ENCODE measurements around the gene TRAF3IP1. TPM values are rescaled to one million over a fixed set of nuclear protein-coding genes. Genes with fewer than 3 reads are reported as not detected.
A peak's percentile ranks its signal among the peaks of the same experiment; 100 is the strongest.

The TRAF3IP1 gene
- total and polyA plus RNA-seq, 12 donors, result 4.0 to 20.4 (median 10.4) TPM

- intact Hi-C loops (cut with DNase I), result loop anchor here in 6 of 10 donors (5.0 to 10.0 kb wide), 4 partner anchors 104 to 616 kb away; no protein-coding TSS in a partner anchor
- H3K4me1 ChIP-seq, result peaks cover 0 to 9% (median 0%) of the 10 kb centered on the region in 9 donors
- H3K36me3 ChIP-seq, result peaks cover 0 to 78% (median 10%) of the 10 kb centered on the region in 9 donors
- WGBS, 2 donors, result 95 to 98% methylated on average over 3 of the region's 3 CpGs
- no peak for ATAC-seq
- no peaks in the 10 kb centered on the region for H3K27me3 ChIP-seq
- no peak overlapping the region for H3K4me3 ChIP-seq
- no peak for DNase-seq
- H3K27ac ChIP-seq, result no peak overlapping the region
- H3K9me3 ChIP-seq, result no peaks in the 10 kb centered on the region
- no peak for TF ChIP-seq CTCF (IDR thresholded peaks at IDR 0.05)
Measured at GRCh38 chr2:238358769-238359168, 38.5 kb downstream of the TRAF3IP1 start.

- DNase-seq (no peak), ATAC-seq (no peak)
- intact Hi-C loops (cut with DNase I), result loop anchor here in 6 of 10 donors (5.0 to 10.0 kb wide), 4 partner anchors 103 to 615 kb away; no protein-coding TSS in a partner anchor
- no peak overlapping the region for H3K4me3 ChIP-seq
- H3K27me3 ChIP-seq, result no peaks in the 10 kb centered on the region
- H3K36me3 ChIP-seq, result peaks cover 0 to 72% (median 10%) of the 10 kb centered on the region in 9 donors
- WGBS, 2 donors, result 90 to 95% methylated on average over 3 of the region's 3 CpGs
- H3K9me3 ChIP-seq, result no peaks in the 10 kb centered on the region
- H3K27ac ChIP-seq, result no peak overlapping the region
- peaks cover 0 to 9% (median 0%) of the 10 kb centered on the region in 9 donors for H3K4me1 ChIP-seq
- no peak for TF ChIP-seq CTCF (IDR thresholded peaks at IDR 0.05)
Measured at GRCh38 chr2:238359403-238359802, 39.1 kb downstream of the TRAF3IP1 start.

GRCh38 chr2:238361877-238362276 lies 41.6 kb downstream of the TRAF3IP1 start:
- no peak for TF ChIP-seq CTCF (IDR thresholded peaks at IDR 0.05)
- H3K4me1 ChIP-seq, result peaks cover 0 to 9% (median 0%) of the 10 kb centered on the region in 9 donors
- WGBS, 2 donors, result 69 to 70% methylated on average over 9 of the region's 9 CpGs
- H3K27me3 ChIP-seq, result no peaks in the 10 kb centered on the region
- DNase-seq (peak in 1 of 2 donors; percentile 16), ATAC-seq (peak in 4 of 8 donors; percentile 47 to 76 (median 51))
- H3K9me3 ChIP-seq, result no peaks in the 10 kb centered on the region
- intact Hi-C loops (cut with DNase I), result loop anchor here in 2 of 10 donors (5.0 to 10.0 kb wide), 2 partner anchors 100 to 613 kb away; no protein-coding TSS in a partner anchor
- no peak overlapping the region for H3K27ac ChIP-seq
- no peak overlapping the region for H3K4me3 ChIP-seq
- H3K36me3 ChIP-seq, result peaks cover 0 to 47% (median 0%) of the 10 kb centered on the region in 9 donors

GRCh38 chr2:238362626-238363025 lies 42.3 kb downstream of the TRAF3IP1 start:
- Histone ChIP-seq H3K4me1 (peaks cover 0 to 9% (median 0%) of the 10 kb centered on the region in 9 donors), H3K36me3 (peaks cover 0 to 44% (median 0%) of the 10 kb centered on the region in 9 donors), H3K27me3 (no peaks in the 10 kb centered on the region), H3K4me3 (no peak overlapping the region), H3K9me3 (no peaks in the 10 kb centered on the region), H3K27ac (no peak overlapping the region)
- WGBS, 2 donors, result 76 to 84% methylated on average over 7 of the region's 7 CpGs
- intact Hi-C loops (cut with DNase I), result loop anchor here in 2 of 10 donors (5.0 to 10.0 kb wide), 2 partner anchors 100 to 612 kb away; no protein-coding TSS in a partner anchor
- ATAC-seq (peak in 1 of 8 donors; percentile 31), DNase-seq (no peak)
- TF ChIP-seq CTCF (IDR thresholded peaks at IDR 0.05), result no peak
